GM08714 (cell line): ENCODE results near the gene PALLD.

Source experiments
- H3K4me3 ChIP-seq: fragments of 200-500 bp; sonication (Bioruptor generic); 2 replicates; pipeline ENCODE4 v1.5.1; 2014; ENCODE audit warnings: mild to moderate bottlenecking, low read length, inconsistent platforms
- ZNF274 ChIP-seq: IDR thresholded peaks from 2 replicates; pipeline ENCODE4 v1.6.1; 2012; ENCODE audit warnings: mild to moderate bottlenecking, low read depth, low read length

The PALLD gene

GRCh38 chr4:168769837-168770236 is 273.0 kb downstream of the PALLD start:
- TF ChIP-seq ZNF274: no peak
- no peak overlapping the region for H3K4me3 ChIP-seq

GRCh38 chr4:168771251-168771650 is 274.4 kb downstream of the PALLD start:
- H3K4me3 ChIP-seq: no peak overlapping the region
- TF ChIP-seq ZNF274: no peak

DNA sequence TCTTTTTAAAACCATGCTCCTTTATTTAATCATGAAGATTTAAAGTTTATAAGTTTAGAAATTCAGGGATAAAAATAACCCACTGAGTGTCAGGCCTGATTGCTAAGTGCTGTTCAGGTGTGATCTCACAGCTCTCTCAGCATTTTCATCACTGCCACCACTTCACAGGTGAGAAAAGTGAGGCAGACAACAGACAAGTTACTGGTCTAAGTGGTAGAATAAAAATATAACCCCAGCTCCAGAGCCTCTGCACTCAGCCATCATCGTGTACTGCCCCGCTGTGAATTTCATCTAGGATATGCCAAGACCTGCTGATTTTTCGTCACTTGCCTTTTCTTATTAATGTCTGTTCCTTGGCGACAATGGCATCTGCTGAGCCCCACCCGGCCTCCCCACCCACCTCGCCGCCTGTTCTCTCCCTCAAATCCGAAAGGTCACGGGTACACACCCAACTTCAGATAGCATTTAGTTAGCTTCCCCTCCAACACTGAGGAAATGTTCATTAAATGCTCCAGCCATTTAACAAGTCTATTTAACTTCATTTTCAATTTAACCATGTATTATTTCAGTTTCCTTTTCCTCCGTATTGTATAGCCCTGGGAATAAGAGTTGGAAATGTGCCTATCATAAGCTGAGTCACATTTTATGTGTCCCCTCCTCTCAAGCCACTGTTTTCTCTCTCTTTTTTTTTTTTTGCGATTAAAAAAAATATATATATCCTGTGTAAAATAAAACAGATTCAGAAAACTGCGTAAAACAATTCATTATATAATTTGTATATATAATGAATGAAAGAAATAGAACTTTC is 276.7 kb downstream of the PALLD start:
- no peak for TF ChIP-seq ZNF274

GRCh38 chr4:168776382-168776781 is 279.5 kb downstream of the PALLD start:
- no peak overlapping the region for H3K4me3 ChIP-seq
- no peak for TF ChIP-seq ZNF274

More for the DNA sequence above, 276.7 kb downstream of the PALLD start:
- no peak overlapping the region for H3K4me3 ChIP-seq

DNA sequence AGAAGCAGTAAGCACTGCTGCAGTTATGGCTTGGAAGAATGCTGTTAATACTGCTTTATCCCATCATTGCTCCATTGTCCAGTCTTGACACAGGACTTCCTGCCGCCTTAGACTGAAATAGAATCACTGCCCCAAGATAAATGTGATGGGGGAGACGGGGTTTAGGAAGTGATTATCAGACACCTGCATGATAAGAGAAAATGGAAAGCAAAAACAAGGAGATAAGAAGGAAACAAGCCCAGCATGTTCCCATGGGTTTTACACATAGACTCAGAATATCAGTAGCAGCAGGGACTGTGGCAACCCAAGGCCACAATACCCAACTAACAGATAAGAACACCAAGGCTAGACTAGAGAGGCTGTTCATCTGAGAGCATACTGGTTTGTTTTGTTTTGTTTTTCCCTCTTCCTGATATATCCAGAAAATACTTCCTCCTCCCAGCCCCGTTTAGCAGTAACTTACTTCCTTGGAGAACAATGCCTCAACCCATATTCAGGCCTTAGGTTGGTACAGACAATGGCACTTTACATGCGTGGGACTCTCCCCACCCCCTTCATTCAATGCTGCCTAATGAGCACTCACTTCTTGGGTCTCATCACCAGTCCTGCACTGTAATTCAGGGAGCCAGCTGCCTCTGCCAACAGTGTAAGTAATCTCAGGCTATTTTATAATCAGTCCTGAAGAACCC is 280.6 kb downstream of the PALLD start:
- TF ChIP-seq ZNF274: no peak
- H3K4me3 ChIP-seq: no peak overlapping the region

DNA sequence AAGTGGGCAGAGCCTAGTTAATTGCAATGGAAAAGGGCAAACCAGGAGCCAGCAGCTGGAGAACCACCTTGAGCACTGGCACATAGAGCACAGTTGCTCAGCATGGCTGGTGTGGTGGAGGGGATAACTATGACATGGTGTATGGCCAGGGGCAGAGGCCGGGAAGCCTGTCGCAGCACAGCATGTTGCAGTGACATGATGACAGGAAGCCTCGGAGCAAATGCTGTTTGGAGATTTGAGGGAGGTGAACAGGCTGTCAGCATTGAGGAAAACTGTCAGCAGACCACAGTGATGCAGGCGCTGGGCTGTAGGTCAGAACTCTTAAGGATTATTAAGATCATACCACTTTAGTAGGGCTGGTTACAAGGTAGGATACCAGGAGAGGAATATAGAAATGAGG is 284.5 kb downstream of the PALLD start:
- no peak overlapping the region for H3K4me3 ChIP-seq
- TF ChIP-seq ZNF274: no peak

DNA sequence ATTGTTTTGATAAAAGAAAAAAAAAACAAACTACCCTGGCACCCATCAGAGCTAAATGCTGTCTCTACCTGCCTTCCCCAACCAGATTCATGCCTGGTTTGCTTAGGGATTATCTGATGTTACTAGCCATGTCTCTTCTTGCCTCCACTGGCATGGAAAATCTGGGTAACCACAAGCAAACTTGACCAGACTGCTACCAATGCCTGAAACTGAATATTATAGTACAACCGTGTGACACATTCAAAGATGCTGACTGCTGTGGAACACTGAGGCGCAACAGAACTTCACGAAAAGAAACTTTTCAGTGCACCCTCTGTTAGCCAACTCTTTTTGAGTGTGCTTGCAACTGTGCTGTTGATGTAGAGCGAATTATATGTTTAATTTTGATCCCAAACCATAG is 285.1 kb downstream of the PALLD start:
- TF ChIP-seq ZNF274: no peak
- H3K4me3 ChIP-seq: no peak overlapping the region

DNA sequence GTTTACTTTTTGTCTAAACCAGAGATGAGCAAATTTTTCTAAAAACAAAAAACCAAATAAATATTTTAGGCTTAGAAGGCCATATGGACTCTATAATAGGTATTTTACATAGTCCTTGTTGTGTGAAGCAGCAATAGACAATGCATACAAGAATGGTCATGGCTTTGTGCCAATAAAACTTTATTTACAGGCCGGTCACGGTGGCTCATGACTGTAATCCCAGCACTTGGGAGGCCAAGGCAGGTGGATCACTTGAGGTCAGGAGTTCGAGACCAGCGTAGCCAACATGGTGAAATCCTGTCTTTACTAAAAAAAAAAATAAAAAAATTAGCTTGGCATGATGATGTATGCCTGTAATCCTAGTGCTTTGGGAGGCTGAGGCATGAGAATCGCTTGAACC is 285.6 kb downstream of the PALLD start:
- no peak overlapping the region for H3K4me3 ChIP-seq
- TF ChIP-seq ZNF274: no peak

GRCh38 chr4:168784786-168785461 is 288.1 kb downstream of the PALLD start:
- no peak for TF ChIP-seq ZNF274
- no peak overlapping the region for H3K4me3 ChIP-seq

- TF ChIP-seq ZNF274: no peak
- no peak overlapping the region for H3K4me3 ChIP-seq
These were observed 290.5 kb downstream of the PALLD start for GRCh38 chr4:168787334-168787733.

DNA sequence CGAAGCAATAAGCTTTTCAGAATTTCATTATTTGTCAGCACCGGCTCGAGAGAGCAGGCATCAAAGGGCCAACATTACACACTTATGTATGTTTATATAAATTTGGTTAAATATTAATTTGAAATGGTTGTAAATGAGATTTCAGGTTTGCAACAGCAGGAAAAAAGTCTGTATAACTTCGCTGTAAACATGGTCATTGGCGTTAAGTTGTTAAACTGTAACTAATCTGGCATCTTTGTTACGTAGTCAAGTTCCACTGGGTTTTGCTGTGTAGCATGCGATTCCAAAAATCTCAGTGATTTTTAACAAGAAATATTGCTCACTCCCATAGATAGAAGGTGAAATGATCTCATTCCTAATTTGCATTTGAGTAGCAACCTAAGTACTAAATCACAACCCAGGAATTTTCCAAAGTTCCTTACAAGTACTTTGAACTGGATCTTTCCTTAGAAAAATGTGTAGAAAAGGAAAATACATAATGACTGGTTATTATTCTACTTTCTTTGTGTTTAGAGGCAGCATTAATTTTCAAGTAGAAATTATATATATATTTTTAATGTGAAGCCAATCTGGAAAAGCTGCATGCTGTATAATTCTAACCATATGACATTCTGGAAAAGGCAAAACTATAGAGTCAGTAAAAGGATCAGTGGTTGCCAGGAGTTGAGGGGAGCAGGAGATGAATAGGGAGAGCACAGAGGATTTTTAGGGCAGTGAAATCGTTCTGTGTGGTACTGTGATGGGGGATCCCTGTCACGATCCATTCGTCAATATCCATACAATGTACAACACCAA is 291.1 kb downstream of the PALLD start:
- no peak overlapping the region for H3K4me3 ChIP-seq
- no peak for TF ChIP-seq ZNF274

- no peak overlapping the region for H3K4me3 ChIP-seq
- TF ChIP-seq ZNF274: no peak
These were observed 294.0 kb downstream of the PALLD start for GRCh38 chr4:168790898-168791297.

- TF ChIP-seq ZNF274: no peak
- H3K4me3 ChIP-seq: no peak overlapping the region
These were observed 294.5 kb downstream of the PALLD start for GRCh38 chr4:168791376-168791775.

GRCh38 chr4:168793542-168793941 is 296.7 kb downstream of the PALLD start:
- TF ChIP-seq ZNF274: no peak
- no peak overlapping the region for H3K4me3 ChIP-seq

GRCh38 chr4:168794092-168794707 is 297.3 kb downstream of the PALLD start:
- no peak overlapping the region for H3K4me3 ChIP-seq
- no peak for TF ChIP-seq ZNF274
